Measurements from ENCODE around the gene ACTG2. TPM values are rescaled to one million over a fixed set of nuclear protein-coding genes. Genes with fewer than 3 reads are reported as not detected.
A peak's percentile ranks its signal among the peaks of the same experiment; 100 is the strongest.

The ACTG2 gene
- total RNA-seq, 3 donors from 2014 or later: 53.1 to 3,506 (median 391) TPM

DNA sequence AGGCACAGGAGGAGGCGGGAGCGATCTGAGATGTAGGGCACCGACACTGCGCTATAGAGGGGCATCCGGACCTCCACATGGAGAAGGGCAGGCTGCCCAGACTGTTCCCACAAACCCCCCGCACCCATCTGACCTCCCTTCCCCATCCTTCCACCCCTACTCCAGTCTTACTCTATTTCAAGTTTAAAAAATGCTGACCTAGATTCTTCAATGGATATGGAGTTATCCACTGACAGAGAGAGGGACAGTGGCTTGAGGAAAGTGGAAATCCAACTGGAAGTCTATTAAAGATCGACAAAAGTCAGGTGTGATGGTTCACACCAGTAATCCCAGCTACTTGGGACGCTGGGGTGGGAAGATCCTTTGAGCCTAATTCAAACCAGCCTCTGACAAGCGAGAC, 28.8 kb downstream of the ACTG2 start:
- H3K4me3 ChIP-seq: no peak overlapping the region
- DNase-seq (no peak), ATAC-seq (no peak)
- no peak for TF ChIP-seq CTCF (IDR thresholded peaks at IDR 0.05)
- H3K4me1 ChIP-seq (ENCODE audit: low read depth): peaks cover 11% of the 10 kb centered on the region
- intact Hi-C loops (cut with DNase I, micrococcal nuclease): no loop called here
- no peaks in the 10 kb centered on the region for H3K9me3 ChIP-seq
- H3K36me3 ChIP-seq (ENCODE audit: low read depth): no peaks in the 10 kb centered on the region

DNA sequence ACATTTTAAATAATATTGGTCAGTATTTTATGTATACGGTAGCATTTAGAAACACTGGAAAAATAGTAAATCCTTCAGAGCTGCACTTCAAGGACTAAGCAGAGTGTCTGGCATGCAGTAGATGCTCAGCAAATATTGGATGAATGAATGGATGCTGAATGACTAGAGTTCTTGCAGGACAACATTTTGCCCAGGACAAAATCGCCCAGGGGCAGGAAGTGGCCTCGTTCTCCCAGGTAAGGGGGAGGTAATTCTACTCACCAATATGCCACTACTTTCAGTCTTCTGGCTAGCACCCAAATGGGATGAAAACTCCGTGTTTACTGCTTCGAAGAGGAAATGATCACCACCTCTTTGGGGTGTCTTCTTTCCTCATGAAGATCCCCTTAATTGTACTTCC, 29.9 kb downstream of the ACTG2 start:
- Histone ChIP-seq H3K36me3 (ENCODE audit: low read depth) (no peaks in the 10 kb centered on the region), H3K4me3 (no peak overlapping the region), H3K4me1 (ENCODE audit: low read depth) (peaks cover 13% of the 10 kb centered on the region), H3K9me3 (no peaks in the 10 kb centered on the region)
- TF ChIP-seq CTCF (IDR thresholded peaks at IDR 0.05): no peak
- no peak for DNase-seq
- intact Hi-C loops (cut with DNase I, micrococcal nuclease): no loop called here
- ATAC-seq: no peak

GRCh38 chr2:73925033-73925704, 32.4 kb downstream of the ACTG2 start:
- DNase-seq: peak; percentile 59 to 77 (median 60)
- peaks cover 38% of the 10 kb centered on the region for H3K4me1 ChIP-seq (ENCODE audit: low read depth)
- H3K4me3 ChIP-seq: no peak overlapping the region
- ATAC-seq: peak; percentile 33
- intact Hi-C loops (cut with DNase I, micrococcal nuclease): loop anchor here in 1 of 2 donors (5.0 kb wide), 1 partner anchor 57 kb away; the partner anchor contains the start of gene TET3
- H3K36me3 ChIP-seq (ENCODE audit: low read depth): no peaks in the 10 kb centered on the region
- TF ChIP-seq CTCF (IDR thresholded peaks at IDR 0.05): no peak
- H3K9me3 ChIP-seq: no peaks in the 10 kb centered on the region

DNA sequence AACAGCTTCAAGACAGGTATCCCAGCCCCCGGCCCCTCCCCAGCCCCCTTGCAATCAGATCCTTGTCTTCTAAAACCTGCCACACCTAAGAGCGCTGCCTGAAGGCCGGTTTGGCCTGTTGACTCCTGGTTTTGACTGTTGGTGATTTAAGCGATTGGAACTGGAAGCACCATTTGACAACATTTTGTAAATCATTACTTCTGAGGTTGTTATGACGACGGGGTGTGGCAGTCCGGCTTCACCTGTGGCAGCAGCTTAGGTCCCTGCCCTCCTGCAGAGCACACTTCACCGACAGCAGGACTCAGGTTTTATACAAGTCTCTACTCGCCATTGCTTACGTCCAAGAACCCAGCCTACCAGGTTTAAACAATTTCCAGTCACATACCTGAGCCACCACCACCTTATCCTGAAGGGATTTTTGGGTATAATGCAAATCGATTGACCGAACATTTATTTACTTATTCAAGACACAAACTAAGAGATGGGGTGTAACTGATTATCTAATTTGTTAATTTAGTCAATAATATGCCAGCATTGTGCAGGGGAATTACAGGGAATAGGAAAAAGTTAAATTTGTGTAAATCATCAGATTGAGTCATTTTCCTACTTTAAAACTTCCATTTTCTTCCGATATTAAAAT, 33.2 kb downstream of the ACTG2 start:
- H3K4me1 ChIP-seq (ENCODE audit: low read depth): peaks cover 39% of the 10 kb centered on the region
- no peaks in the 10 kb centered on the region for H3K9me3 ChIP-seq
- TF ChIP-seq CTCF (IDR thresholded peaks at IDR 0.05): no peak
- no peak overlapping the region for H3K4me3 ChIP-seq
- H3K36me3 ChIP-seq (ENCODE audit: low read depth): no peaks in the 10 kb centered on the region
- peak; percentile 75 for ATAC-seq
- intact Hi-C loops (cut with DNase I, micrococcal nuclease): loop anchor here in 1 of 2 donors (5.0 kb wide), 1 partner anchor 56 kb away; the partner anchor contains the start of gene TET3
- peak; percentile 79 to 92 (median 80) for DNase-seq

GRCh38 chr2:73926493-73927327, 33.9 kb downstream of the ACTG2 start, which contains the start of gene DGUOK:
Gene DGUOK (plus strand): TSS chr2:73926880. CDS start chr2:73926911, 31 bp downstream.
- intact Hi-C loops (cut with DNase I, micrococcal nuclease): loop anchor here in 1 of 2 donors (5.0 kb wide), 1 partner anchor 56 kb away; the partner anchor contains the start of gene TET3
- ATAC-seq (peak; percentile 92), DNase-seq (peak; percentile 95 to 99 (median 98))
- Histone ChIP-seq H3K4me3 (peak within 1 kb of the TSS; percentile 31), H3K4me1 (ENCODE audit: low read depth) (peaks cover 39% of the 10 kb centered on the region), H3K36me3 (ENCODE audit: low read depth) (no peaks in the 10 kb centered on the region), H3K9me3 (no peaks in the 10 kb centered on the region)
- no peak for TF ChIP-seq CTCF (IDR thresholded peaks at IDR 0.05)
